ENCODE data around the gene HORMAD2.
"Not testable (repeated sequence)": the region's sequence is repeated elsewhere in the genome, so short reads cannot be mapped to it uniquely, and the experiment has no call there.

HORMAD2 gene

GRCh38 chr22:30188911-30189310 is 108.6 kb downstream of the HORMAD2 start:
- no peak for DNase-seq (ENCODE audit: low read depth in 2 of 2)

GRCh38 chr22:30190574-30190973 is 110.3 kb downstream of the HORMAD2 start:
- no peak for DNase-seq (ENCODE audit: low read depth in 2 of 2)

GRCh38 chr22:30191040-30191701 is 110.9 kb downstream of the HORMAD2 start:
- DNase-seq (ENCODE audit: low read depth in 2 of 2), result no peak

- no peak for DNase-seq (ENCODE audit: low read depth in 2 of 2)
Measured at GRCh38 chr22:30192427-30192826, 112.2 kb downstream of the HORMAD2 start.

- DNase-seq (ENCODE audit: low read depth in 2 of 2), result no peak
Measured at GRCh38 chr22:30193031-30193775, 112.9 kb downstream of the HORMAD2 start.

GRCh38 chr22:30195245-30196140 is 115.2 kb downstream of the HORMAD2 start:
- DNase-seq (ENCODE audit: low read depth in 2 of 2), result no peak

GRCh38 chr22:30196141-30196879 is 116.0 kb downstream of the HORMAD2 start:
- DNase-seq (ENCODE audit: low read depth in 2 of 2), result peak; percentile 99

- DNase-seq (ENCODE audit: low read depth in 2 of 2), result no peak
Measured at GRCh38 chr22:30196880-30197336, 116.6 kb downstream of the HORMAD2 start.

GRCh38 chr22:30197389-30197788 is 117.1 kb downstream of the HORMAD2 start:
- DNase-seq (ENCODE audit: low read depth in 2 of 2), result no peak

GRCh38 chr22:30198152-30198825 is 118.0 kb downstream of the HORMAD2 start:
- no peak for DNase-seq (ENCODE audit: low read depth in 2 of 2)

- DNase-seq (ENCODE audit: low read depth in 2 of 2), result no peak
Measured at GRCh38 chr22:30198921-30199320, 118.7 kb downstream of the HORMAD2 start.

GRCh38 chr22:30200905-30201304 is 120.6 kb downstream of the HORMAD2 start:
- not testable (repeated sequence) for DNase-seq (ENCODE audit: low read depth in 2 of 2)

GRCh38 chr22:30201945-30202344 is 121.7 kb downstream of the HORMAD2 start:
- DNase-seq (ENCODE audit: low read depth in 2 of 2), result peak in 1 of 2 experiments; percentile 39

GRCh38 chr22:30202531-30203006 is 122.3 kb downstream of the HORMAD2 start:
- DNase-seq (ENCODE audit: low read depth in 2 of 2), result no peak

- no peak for DNase-seq (ENCODE audit: low read depth in 2 of 2)
Measured at GRCh38 chr22:30204015-30204741, 123.9 kb downstream of the HORMAD2 start.

GRCh38 chr22:30204742-30205111 is 124.5 kb downstream of the HORMAD2 start:
- peak in 1 of 2 experiments; percentile 36 for DNase-seq (ENCODE audit: low read depth in 2 of 2)

GRCh38 chr22:30205281-30206115 is 125.2 kb downstream of the HORMAD2 start:
- peak; percentile 55 to 57 for DNase-seq (ENCODE audit: low read depth in 2 of 2)

- DNase-seq (ENCODE audit: low read depth in 2 of 2), result peak; percentile 81 to 85
Measured at GRCh38 chr22:30206944-30207343, 126.7 kb downstream of the HORMAD2 start.

Data from fibroblast of skin of left quadriceps (primary cell).